Measurements from ENCODE around the gene ZNF592. TPM values are rescaled to one million over a fixed set of nuclear protein-coding genes. Genes with fewer than 3 reads are reported as not detected.

ZNF592 gene
- total and polyA plus RNA-seq, 2 experiments from 2014 or later: 14.4 to 17.6 TPM

GRCh38 chr15:84852212-84852611 is 103.8 kb downstream of the ZNF592 start:
- H3K27ac ChIP-seq: no peak overlapping the region
- WGBS (ENCODE audit: low lambda C conversion rate, missing lambda C conversion rate): 71% methylated on average over 5 of the region's 5 CpGs

DNA sequence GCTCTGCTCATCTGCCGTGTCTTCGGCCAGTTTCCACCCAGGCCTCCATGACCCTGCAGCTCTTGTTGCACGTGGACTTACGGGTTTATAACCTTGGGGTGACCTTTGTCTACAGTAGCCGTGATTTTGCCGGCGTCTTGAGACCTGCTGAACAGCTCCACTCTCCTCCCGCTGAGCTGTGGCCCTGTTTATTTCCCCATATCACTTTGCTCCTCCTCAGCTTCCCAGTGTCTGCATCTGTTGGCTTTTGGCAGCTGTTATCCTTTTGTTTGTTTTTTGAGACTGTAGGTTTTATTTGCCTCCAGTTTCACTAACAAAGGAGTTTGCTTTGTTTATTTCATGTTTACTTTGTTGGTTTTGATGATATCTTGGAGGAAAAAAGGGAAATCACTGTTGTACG is 106.7 kb downstream of the ZNF592 start:
- Histone ChIP-seq H3K27me3 (no peaks in the 10 kb centered on the region), H2AFZ (no peak overlapping the region), H3K9me3 (ENCODE audit: low read depth) (no peaks in the 10 kb centered on the region), H4K20me1 (ENCODE audit: insufficient read depth, poor library complexity, severe bottlenecking) (no peaks in the 10 kb centered on the region), H3K9me2 (replicated peaks; ENCODE audit: insufficient read depth) (no peaks in the 10 kb centered on the region), H3K4me2 (no peak overlapping the region), H3K4me1 (ENCODE audit: insufficient read depth) (no peaks in the 10 kb centered on the region), H3K36me3 (replicated peaks; ENCODE audit: insufficient read depth, low read depth) (no peaks in the 10 kb centered on the region), H3K27ac (no peak overlapping the region), H3K4me3 (no peak overlapping the region), H3K79me2 (no peaks in the 10 kb centered on the region)
- TF ChIP-seq EZH2phosphoT487 (IDR thresholded peaks at IDR 0.05; ENCODE audit: low read depth, severe bottlenecking, unreplicated experiment) (no peak), EZH2 (IDR thresholded peaks at IDR 0.05; ENCODE audit: borderline replicate concordance) (no peak)
- TF ChIP-seq, protein P1, sequence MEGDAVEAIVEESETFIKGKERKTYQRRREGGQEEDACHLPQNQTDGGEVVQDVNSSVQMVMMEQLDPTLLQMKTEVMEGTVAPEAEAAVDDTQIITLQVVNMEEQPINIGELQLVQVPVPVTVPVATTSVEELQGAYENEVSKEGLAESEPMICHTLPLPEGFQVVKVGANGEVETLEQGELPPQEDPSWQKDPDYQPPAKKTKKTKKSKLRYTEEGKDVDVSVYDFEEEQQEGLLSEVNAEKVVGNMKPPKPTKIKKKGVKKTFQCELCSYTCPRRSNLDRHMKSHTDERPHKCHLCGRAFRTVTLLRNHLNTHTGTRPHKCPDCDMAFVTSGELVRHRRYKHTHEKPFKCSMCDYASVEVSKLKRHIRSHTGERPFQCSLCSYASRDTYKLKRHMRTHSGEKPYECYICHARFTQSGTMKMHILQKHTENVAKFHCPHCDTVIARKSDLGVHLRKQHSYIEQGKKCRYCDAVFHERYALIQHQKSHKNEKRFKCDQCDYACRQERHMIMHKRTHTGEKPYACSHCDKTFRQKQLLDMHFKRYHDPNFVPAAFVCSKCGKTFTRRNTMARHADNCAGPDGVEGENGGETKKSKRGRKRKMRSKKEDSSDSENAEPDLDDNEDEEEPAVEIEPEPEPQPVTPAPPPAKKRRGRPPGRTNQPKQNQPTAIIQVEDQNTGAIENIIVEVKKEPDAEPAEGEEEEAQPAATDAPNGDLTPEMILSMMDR (IDR thresholded peaks at IDR 0.05; ENCODE audit: poor library complexity): no peak
- DNase-seq (ENCODE audit: low spot score): no peak
- WGBS (ENCODE audit: low lambda C conversion rate, missing lambda C conversion rate): 59% methylated on average over 9 of the region's 9 CpGs

More at GRCh38 chr15:84852212-84852611, 103.8 kb downstream of the ZNF592 start:
- DNase-seq (ENCODE audit: low spot score): no peak
- H3K4me2 ChIP-seq: no peak overlapping the region
- H3K4me3 ChIP-seq: no peak overlapping the region
- no peaks in the 10 kb centered on the region for H3K79me2 ChIP-seq
- no peak for TF ChIP-seq EZH2 (IDR thresholded peaks at IDR 0.05; ENCODE audit: borderline replicate concordance)
- no peak for TF ChIP-seq EZH2phosphoT487 (IDR thresholded peaks at IDR 0.05; ENCODE audit: low read depth, severe bottlenecking, unreplicated experiment)
- TF ChIP-seq, protein P1 (IDR thresholded peaks at IDR 0.05; ENCODE audit: poor library complexity): no peak
- H3K27me3 ChIP-seq: no peaks in the 10 kb centered on the region
- no peaks in the 10 kb centered on the region for H4K20me1 ChIP-seq (ENCODE audit: insufficient read depth, poor library complexity, severe bottlenecking)
- no peaks in the 10 kb centered on the region for H3K9me3 ChIP-seq (ENCODE audit: low read depth)
- H3K9me2 ChIP-seq (replicated peaks; ENCODE audit: insufficient read depth): no peaks in the 10 kb centered on the region
- no peaks in the 10 kb centered on the region for H3K36me3 ChIP-seq (replicated peaks; ENCODE audit: insufficient read depth, low read depth)
- no peaks in the 10 kb centered on the region for H3K4me1 ChIP-seq (ENCODE audit: insufficient read depth)
- H2AFZ ChIP-seq: no peak overlapping the region

DNA sequence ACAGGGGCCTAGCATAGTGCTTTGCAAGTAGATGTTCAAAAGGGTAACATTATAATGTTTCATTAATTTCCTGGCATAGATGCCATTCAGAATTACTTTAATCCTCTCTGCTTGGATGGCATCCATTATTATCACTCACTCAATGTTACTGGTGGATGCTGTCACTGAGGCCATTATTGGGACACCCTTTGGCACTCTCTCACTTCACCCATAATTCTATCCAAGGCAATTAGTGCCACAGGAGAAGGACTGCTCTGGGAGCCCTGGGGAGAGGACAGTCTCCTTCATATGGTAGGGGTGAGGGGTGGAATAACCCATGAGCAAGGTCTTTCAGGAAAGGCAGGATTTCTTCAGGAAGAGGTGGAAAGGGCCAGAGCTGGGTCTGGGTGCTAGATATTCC is 107.4 kb downstream of the ZNF592 start:
- no peak overlapping the region for H3K27ac ChIP-seq
- H3K9me2 ChIP-seq (replicated peaks; ENCODE audit: insufficient read depth): no peaks in the 10 kb centered on the region
- no peaks in the 10 kb centered on the region for H3K4me1 ChIP-seq (ENCODE audit: insufficient read depth)
- TF ChIP-seq EZH2phosphoT487 (IDR thresholded peaks at IDR 0.05; ENCODE audit: low read depth, severe bottlenecking, unreplicated experiment) (no peak), EZH2 (IDR thresholded peaks at IDR 0.05; ENCODE audit: borderline replicate concordance) (no peak)
- TF ChIP-seq, protein P1 (IDR thresholded peaks at IDR 0.05; ENCODE audit: poor library complexity): no peak
- no peak for DNase-seq (ENCODE audit: low spot score)
- no peak overlapping the region for H3K4me3 ChIP-seq
- H3K4me2 ChIP-seq: no peak overlapping the region
- no peaks in the 10 kb centered on the region for H3K79me2 ChIP-seq
- no peaks in the 10 kb centered on the region for H3K27me3 ChIP-seq
- H2AFZ ChIP-seq: no peak overlapping the region
- no peaks in the 10 kb centered on the region for H4K20me1 ChIP-seq (ENCODE audit: insufficient read depth, poor library complexity, severe bottlenecking)
- H3K36me3 ChIP-seq (replicated peaks; ENCODE audit: insufficient read depth, low read depth): no peaks in the 10 kb centered on the region
- no peaks in the 10 kb centered on the region for H3K9me3 ChIP-seq (ENCODE audit: low read depth)

Small RNAs within 50 kb of the gene (small RNA-seq; reads per million reads assigned to genes)
- gene RF00402: not detected

Other genes starting within 250 kb of the ZNF592 start
- gene ZSCAN2, start 147.6 kb upstream of the ZNF592 start, total RNA-seq: 14.9 and 21.8 TPM in 2 replicates
- gene ZSCAN2, start 147.6 kb upstream of the ZNF592 start, polyA plus RNA-seq: 11.2 and 13.4 TPM in 2 replicates
- 19.9 and 30.3 TPM in 2 replicates for gene WDR73, start 94.3 kb upstream of the ZNF592 start, total RNA-seq
- 28.3 and 31.4 TPM in 2 replicates for gene WDR73, start 94.3 kb upstream of the ZNF592 start, polyA plus RNA-seq
- 3.8 and 12.8 TPM in 2 replicates for gene NMB, start 90.4 kb upstream of the ZNF592 start, total RNA-seq
- 15.4 and 15.5 TPM in 2 replicates for gene NMB, start 90.4 kb upstream of the ZNF592 start, polyA plus RNA-seq
- gene SEC11A, start 32.5 kb upstream of the ZNF592 start, total RNA-seq: 271 and 295 TPM in 2 replicates
- 198 and 218 TPM in 2 replicates for gene SEC11A, start 32.5 kb upstream of the ZNF592 start, polyA plus RNA-seq
- gene ALPK3, start 68.8 kb downstream of the ZNF592 start, total RNA-seq: 25.3 and 25.9 TPM in 2 replicates
- 6.0 and 7.1 TPM in 2 replicates for gene ALPK3, start 68.8 kb downstream of the ZNF592 start, polyA plus RNA-seq
- gene SLC28A1, start 136.1 kb downstream of the ZNF592 start, total RNA-seq: 2.7 and 3.0 TPM in 2 replicates
- 1.5 and 2.5 TPM in 2 replicates for gene SLC28A1, start 136.1 kb downstream of the ZNF592 start, polyA plus RNA-seq
- gene PDE8A, start 233.3 kb downstream of the ZNF592 start, total RNA-seq: 25.6 and 26.0 TPM in 2 replicates
- gene PDE8A, start 233.3 kb downstream of the ZNF592 start, polyA plus RNA-seq: 15.3 and 24.0 TPM in 2 replicates

Measured in hepatocyte (in vitro differentiated cells).